ENCODE data around the gene GAS2L1.

Gene GAS2L1

DNA sequence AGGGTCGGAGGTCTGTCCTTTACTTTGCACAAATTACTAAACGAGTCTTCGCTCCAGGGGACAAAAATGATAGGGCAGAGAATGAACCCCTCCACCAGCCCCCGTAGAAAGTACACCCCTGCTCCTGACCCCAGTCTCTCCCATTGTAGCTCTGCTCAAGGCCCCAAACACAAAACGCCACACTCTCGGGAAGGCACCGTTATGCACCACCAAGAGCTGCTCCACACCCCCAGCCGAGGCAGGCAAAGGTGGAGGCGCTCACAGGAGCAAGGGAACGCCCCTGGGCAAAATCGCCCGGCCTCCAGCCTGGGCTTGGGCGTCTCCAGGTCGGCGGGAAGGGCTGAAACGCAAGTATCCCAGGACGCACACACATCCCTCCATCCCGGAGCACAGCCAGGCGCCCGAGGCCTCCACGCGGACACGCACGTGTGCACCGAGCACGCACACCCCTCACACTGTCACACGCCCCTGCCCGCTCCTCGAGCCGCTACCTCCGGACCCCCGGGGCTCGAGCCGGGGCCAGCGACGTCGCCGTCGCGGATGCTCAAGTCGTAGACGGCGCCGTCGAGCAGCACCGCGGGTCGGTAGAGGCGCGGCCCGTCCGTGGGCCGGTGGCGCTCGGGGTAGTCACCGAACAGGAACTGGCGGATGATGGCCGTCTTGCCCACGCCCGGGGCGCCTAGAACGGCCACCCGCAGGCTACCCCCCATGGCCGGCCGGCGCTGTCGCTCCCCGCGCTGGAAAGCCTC, 8.3 kb downstream of the GAS2L1 start:
- TF ChIP-seq ZNF70 (CRISPR knock-in tag; IDR thresholded peaks at IDR 0.05), result no peak
- TF ChIP-seq ZFP3 (CRISPR knock-in tag; IDR thresholded peaks at IDR 0.05), result no peak
- no peak for TF ChIP-seq ZNF565 (CRISPR knock-in tag; conservative IDR thresholded peaks at IDR 0.05; ENCODE audit: low read depth)
- TF ChIP-seq ZC3H10 (CRISPR knock-in tag; IDR thresholded peaks at IDR 0.05), result no peak
- no peak for TF ChIP-seq TOX (CRISPR knock-in tag; IDR thresholded peaks at IDR 0.05; ENCODE audit: borderline replicate concordance)
- TF ChIP-seq RARB (CRISPR knock-in tag; IDR thresholded peaks at IDR 0.05), result no peak
- TF ChIP-seq, protein P1, sequence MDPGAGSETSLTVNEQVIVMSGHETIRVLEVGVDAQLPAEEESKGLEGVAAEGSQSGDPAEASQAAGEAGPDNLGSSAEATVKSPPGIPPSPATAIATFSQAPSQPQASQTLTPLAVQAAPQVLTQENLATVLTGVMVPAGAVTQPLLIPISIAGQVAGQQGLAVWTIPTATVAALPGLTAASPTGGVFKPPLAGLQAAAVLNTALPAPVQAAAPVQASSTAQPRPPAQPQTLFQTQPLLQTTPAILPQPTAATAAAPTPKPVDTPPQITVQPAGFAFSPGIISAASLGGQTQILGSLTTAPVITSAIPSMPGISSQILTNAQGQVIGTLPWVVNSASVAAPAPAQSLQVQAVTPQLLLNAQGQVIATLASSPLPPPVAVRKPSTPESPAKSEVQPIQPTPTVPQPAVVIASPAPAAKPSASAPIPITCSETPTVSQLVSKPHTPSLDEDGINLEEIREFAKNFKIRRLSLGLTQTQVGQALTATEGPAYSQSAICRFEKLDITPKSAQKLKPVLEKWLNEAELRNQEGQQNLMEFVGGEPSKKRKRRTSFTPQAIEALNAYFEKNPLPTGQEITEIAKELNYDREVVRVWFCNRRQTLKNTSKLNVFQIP (CRISPR knock-in tag; IDR thresholded peaks at IDR 0.05; ENCODE audit: borderline replicate concordance, low read depth), result no peak
- TF ChIP-seq ISL1 (CRISPR knock-in tag; IDR thresholded peaks at IDR 0.05), result no peak
- TF ChIP-seq BACH2 (CRISPR knock-in tag; IDR thresholded peaks at IDR 0.05; ENCODE audit: borderline replicate concordance), result no peak
- TF ChIP-seq, protein P2, sequence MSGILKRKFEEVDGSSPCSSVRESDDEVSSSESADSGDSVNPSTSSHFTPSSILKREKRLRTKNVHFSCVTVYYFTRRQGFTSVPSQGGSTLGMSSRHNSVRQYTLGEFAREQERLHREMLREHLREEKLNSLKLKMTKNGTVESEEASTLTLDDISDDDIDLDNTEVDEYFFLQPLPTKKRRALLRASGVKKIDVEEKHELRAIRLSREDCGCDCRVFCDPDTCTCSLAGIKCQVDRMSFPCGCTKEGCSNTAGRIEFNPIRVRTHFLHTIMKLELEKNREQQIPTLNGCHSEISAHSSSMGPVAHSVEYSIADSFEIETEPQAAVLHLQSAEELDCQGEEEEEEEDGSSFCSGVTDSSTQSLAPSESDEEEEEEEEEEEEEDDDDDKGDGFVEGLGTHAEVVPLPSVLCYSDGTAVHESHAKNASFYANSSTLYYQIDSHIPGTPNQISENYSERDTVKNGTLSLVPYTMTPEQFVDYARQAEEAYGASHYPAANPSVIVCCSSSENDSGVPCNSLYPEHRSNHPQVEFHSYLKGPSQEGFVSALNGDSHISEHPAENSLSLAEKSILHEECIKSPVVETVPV (CRISPR knock-in tag; IDR thresholded peaks at IDR 0.05), result no peak
- TF ChIP-seq, protein P3, sequence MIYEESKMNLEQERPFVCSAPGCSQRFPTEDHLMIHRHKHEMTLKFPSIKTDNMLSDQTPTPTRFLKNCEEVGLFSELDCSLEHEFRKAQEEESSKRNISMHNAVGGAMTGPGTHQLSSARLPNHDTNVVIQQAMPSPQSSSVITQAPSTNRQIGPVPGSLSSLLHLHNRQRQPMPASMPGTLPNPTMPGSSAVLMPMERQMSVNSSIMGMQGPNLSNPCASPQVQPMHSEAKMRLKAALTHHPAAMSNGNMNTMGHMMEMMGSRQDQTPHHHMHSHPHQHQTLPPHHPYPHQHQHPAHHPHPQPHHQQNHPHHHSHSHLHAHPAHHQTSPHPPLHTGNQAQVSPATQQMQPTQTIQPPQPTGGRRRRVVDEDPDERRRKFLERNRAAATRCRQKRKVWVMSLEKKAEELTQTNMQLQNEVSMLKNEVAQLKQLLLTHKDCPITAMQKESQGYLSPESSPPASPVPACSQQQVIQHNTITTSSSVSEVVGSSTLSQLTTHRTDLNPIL (CRISPR knock-in tag; IDR thresholded peaks at IDR 0.05; ENCODE audit: low read depth), result no peak
- no peak for TF ChIP-seq ESRRG (CRISPR knock-in tag; IDR thresholded peaks at IDR 0.05)
- no peak for TF ChIP-seq ZFP30 (CRISPR knock-in tag; IDR thresholded peaks at IDR 0.05)
- no peak for TF ChIP-seq TCF4 (CRISPR knock-in tag; IDR thresholded peaks at IDR 0.05; ENCODE audit: borderline replicate concordance)
- no peak for TF ChIP-seq ZNF8 (CRISPR knock-in tag; IDR thresholded peaks at IDR 0.05)
- TF ChIP-seq OSR1 (CRISPR knock-in tag; IDR thresholded peaks at IDR 0.05), result no peak
- no peak for TF ChIP-seq ARNTL (CRISPR knock-in tag; IDR thresholded peaks at IDR 0.05; ENCODE audit: borderline replicate concordance, low read depth)
- no peak for ATAC-seq

DNA sequence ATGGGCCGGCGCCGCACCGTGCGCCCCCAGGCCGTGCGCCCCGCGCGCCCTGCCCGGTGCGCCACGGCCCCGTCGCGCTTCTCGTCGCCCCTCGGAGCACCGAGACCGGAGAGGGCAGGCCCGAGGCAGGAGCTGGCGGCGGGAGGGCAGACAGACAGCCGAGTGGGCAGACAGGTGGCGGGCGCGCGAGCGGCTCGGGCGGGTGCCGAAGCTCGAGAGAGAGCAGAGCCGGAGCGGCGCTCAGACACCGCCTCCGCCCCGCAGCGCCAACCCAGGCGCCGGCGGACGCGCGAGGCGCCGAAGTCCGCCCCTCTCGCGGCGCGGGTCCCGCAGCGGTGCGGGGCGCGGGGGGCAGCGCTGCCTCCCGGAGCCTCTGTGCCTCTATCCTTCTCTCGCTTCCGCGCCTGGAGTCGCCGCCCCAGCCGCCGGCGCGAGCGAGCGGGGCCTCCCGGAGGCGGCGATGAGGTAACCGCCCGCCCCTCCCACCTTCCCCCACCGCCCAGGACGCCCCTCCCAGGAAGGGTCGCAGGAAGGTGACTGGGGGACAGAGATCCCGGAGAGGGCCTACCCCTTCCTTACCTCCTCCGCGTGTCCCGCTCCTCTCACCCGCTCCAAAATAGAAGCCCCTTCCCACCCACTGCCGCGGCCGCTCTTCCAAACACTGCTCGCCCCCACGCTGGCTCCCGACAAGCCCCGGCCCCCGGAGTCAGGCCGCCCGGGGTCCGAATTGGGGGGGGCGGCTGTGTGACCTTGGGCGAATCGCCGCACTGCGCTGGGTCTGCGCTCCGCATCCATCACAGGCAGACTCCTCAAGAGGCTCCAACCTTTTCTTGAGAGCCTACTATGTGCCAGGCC, 9.1 kb downstream of the GAS2L1 start, which contains the start of gene RASL10A:
Gene RASL10A, minus strand, starts transcription at position 412 of the 855 bp plus-strand sequence. CDS start 451 bp downstream, outside the sequence.
- no peak for TF ChIP-seq ZFP30 (CRISPR knock-in tag; IDR thresholded peaks at IDR 0.05)
- TF ChIP-seq, protein P1 (CRISPR knock-in tag; IDR thresholded peaks at IDR 0.05; ENCODE audit: borderline replicate concordance, low read depth), result no peak
- no peak for TF ChIP-seq ZNF8 (CRISPR knock-in tag; IDR thresholded peaks at IDR 0.05)
- no peak for TF ChIP-seq OSR1 (CRISPR knock-in tag; IDR thresholded peaks at IDR 0.05)
- TF ChIP-seq, protein P4, sequence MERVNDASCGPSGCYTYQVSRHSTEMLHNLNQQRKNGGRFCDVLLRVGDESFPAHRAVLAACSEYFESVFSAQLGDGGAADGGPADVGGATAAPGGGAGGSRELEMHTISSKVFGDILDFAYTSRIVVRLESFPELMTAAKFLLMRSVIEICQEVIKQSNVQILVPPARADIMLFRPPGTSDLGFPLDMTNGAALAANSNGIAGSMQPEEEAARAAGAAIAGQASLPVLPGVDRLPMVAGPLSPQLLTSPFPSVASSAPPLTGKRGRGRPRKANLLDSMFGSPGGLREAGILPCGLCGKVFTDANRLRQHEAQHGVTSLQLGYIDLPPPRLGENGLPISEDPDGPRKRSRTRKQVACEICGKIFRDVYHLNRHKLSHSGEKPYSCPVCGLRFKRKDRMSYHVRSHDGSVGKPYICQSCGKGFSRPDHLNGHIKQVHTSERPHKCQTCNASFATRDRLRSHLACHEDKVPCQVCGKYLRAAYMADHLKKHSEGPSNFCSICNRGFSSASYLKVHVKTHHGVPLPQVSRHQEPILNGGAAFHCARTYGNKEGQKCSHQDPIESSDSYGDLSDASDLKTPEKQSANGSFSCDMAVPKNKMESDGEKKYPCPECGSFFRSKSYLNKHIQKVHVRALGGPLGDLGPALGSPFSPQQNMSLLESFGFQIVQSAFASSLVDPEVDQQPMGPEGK (CRISPR knock-in tag; IDR thresholded peaks at IDR 0.05; ENCODE audit: borderline replicate concordance), result no peak
- TF ChIP-seq CSDC2 (CRISPR knock-in tag; IDR thresholded peaks at IDR 0.05), result no peak
- no peak for TF ChIP-seq ARNTL (CRISPR knock-in tag; IDR thresholded peaks at IDR 0.05; ENCODE audit: borderline replicate concordance, low read depth)
- TF ChIP-seq ZC3H10 (CRISPR knock-in tag; IDR thresholded peaks at IDR 0.05), result no peak
- TF ChIP-seq BACH2 (CRISPR knock-in tag; IDR thresholded peaks at IDR 0.05; ENCODE audit: borderline replicate concordance), result no peak
- TF ChIP-seq TOX (CRISPR knock-in tag; IDR thresholded peaks at IDR 0.05; ENCODE audit: borderline replicate concordance), result no peak
- TF ChIP-seq RARB (CRISPR knock-in tag; IDR thresholded peaks at IDR 0.05), result no peak
- TF ChIP-seq, protein P3 (CRISPR knock-in tag; IDR thresholded peaks at IDR 0.05; ENCODE audit: low read depth), result no peak
- TF ChIP-seq ZNF70 (CRISPR knock-in tag; IDR thresholded peaks at IDR 0.05), result no peak
- TF ChIP-seq GLIS3 (CRISPR knock-in tag; IDR thresholded peaks at IDR 0.05), result no peak
- no peak for TF ChIP-seq ESRRG (CRISPR knock-in tag; IDR thresholded peaks at IDR 0.05)
- no peak for TF ChIP-seq PPARA (CRISPR knock-in tag; IDR thresholded peaks at IDR 0.05; ENCODE audit: borderline replicate concordance)
- no peak for TF ChIP-seq ISL1 (CRISPR knock-in tag; IDR thresholded peaks at IDR 0.05)
- no peak for TF ChIP-seq ZFP3 (CRISPR knock-in tag; IDR thresholded peaks at IDR 0.05)
- TF ChIP-seq, protein P5, sequence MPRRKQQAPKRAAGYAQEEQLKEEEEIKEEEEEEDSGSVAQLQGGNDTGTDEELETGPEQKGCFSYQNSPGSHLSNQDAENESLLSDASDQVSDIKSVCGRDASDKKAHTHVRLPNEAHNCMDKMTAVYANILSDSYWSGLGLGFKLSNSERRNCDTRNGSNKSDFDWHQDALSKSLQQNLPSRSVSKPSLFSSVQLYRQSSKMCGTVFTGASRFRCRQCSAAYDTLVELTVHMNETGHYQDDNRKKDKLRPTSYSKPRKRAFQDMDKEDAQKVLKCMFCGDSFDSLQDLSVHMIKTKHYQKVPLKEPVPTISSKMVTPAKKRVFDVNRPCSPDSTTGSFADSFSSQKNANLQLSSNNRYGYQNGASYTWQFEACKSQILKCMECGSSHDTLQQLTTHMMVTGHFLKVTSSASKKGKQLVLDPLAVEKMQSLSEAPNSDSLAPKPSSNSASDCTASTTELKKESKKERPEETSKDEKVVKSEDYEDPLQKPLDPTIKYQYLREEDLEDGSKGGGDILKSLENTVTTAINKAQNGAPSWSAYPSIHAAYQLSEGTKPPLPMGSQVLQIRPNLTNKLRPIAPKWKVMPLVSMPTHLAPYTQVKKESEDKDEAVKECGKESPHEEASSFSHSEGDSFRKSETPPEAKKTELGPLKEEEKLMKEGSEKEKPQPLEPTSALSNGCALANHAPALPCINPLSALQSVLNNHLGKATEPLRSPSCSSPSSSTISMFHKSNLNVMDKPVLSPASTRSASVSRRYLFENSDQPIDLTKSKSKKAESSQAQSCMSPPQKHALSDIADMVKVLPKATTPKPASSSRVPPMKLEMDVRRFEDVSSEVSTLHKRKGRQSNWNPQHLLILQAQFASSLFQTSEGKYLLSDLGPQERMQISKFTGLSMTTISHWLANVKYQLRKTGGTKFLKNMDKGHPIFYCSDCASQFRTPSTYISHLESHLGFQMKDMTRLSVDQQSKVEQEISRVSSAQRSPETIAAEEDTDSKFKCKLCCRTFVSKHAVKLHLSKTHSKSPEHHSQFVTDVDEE (CRISPR knock-in tag; IDR thresholded peaks at IDR 0.05), result no peak
- no peak for ATAC-seq
